GM21423 (cell line): ENCODE results near the gene KIF22.
"Not testable (repeated sequence)": the region's sequence is repeated elsewhere in the genome, so short reads cannot be mapped to it uniquely, and the experiment has no call there.

ENCODE experiments used
- ATAC-seq: cut with Tn5 transposase; IDR thresholded peaks from one replicate; pipeline ENCODE4 v1.9.1; 2021; ENCODE audit warnings: mild to moderate bottlenecking, moderate library complexity; ENCODE audit not compliant: unreplicated experiment

KIF22 gene

DNA sequence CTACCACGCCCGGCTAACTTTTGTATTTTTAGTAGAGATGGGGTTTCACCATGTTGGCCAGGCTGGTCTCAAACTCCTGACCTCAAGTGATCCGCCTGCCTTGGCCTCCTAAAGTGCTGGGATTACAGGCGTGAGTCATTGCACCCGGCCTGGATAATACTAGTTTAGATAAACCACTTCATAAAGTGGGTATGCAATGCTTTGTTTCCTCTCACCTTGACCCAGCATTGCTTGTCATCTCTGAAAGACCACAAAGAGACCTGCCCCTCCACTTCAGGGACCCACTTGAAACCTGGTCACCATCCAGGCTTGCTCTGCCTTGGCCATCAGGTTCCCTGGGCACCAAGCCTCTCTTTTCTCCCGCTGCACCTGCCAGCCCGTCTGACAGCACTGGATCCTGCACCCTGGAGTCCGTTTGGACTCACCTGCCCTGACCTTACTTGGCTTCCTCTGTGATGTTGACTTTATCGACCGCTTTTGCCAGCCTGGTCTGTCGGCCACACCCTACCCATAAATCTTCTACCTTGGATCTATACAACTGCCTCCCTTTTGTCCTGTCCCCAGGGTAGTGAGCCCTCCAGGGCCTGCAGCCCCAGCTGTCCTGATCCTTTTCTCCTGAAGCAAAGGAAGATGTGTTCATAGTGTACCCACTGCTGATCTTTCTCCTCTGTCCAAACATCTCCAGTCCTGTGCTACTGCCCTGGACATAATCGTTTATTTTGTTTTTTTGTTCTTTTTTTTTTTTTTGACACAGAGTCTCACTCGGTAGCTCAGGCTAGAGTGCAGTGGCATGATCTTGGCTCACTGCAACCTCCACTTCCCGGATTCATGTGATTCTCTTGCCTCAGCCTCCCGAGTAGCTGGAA, 25.2 kb upstream of the KIF22 start:
- no peak for ATAC-seq

DNA sequence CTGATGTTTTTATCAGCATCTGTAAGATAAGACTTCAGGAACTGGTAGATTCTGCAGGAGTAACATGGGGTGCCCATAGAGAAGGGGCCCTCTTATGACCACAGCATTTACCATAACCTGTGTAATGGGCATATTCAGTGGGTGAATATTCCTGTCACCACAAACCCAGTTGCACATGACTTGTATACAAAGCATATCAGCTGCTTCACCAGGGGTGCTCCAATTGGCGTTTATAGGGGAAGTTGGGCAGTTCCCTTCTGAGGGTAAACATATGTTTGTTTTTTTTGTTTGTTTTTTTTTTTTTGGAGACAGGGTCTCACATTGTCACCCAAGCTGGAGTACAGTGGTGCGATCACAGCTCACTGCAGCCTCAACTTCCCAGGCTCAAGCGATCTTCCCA, 24.0 kb upstream of the KIF22 start:
- no peak for ATAC-seq

- no peak for ATAC-seq
Measured at GRCh38 chr16:29767062-29767461, 23.5 kb upstream of the KIF22 start.

DNA sequence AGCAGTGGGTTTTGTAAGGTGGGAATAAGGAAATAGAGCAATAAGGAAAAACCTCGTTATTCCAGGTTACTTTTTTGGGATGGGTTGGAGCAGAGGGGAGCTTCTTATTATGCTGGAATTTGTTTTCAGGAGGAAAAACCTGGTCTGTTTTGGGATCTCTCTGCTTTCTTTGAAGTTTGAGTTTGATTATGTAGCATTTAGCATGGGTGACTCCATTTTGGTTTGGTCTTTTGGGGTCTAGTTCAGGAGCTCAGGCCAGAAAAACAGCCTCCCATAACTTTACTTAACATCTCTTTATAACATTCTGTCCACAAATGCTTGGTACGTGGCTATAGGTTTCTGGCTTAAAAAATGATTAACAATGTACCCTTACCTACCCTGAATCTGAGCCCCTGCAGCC, 21.0 kb upstream of the KIF22 start:
- ATAC-seq = no peak

GRCh38 chr16:29770250-29770929, 20.2 kb upstream of the KIF22 start:
- no peak for ATAC-seq

GRCh38 chr16:29772330-29772729, 18.2 kb upstream of the KIF22 start:
- not testable (repeated sequence) for ATAC-seq

- no peak for ATAC-seq
Measured at GRCh38 chr16:29774730-29775129, 15.8 kb upstream of the KIF22 start.

DNA sequence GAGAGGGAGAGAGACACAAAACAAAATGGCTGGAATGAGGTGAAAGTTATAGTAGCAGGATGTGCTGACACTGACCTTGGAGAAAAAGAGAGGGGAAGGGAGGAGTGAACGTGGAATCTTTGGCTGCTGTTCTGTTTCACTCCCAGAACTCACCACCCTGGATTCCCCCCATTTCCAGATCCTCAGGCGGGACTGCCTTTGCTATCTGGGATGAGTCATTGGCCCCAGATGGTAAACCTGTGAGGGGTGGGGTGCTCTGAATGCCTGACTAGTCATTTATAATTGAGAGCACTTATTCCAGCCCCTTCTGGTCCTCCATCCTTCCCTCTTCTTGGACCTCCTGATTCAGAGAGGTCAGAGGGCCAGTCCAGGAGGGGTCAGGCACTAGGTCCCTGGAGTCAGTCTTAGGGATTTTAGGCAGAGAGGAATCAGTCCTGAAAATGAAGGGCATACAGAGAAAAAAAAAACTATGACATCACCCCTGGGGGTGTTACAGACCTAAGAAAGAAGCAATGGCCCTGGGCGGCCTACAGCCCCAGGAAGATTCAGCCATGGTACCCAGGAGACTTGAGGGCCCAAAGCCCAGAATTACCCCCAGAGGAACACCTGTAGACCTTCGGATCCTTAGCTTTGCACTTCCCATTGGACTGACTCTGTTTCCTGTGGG, 14.7 kb upstream of the KIF22 start:
- ATAC-seq = no peak

DNA sequence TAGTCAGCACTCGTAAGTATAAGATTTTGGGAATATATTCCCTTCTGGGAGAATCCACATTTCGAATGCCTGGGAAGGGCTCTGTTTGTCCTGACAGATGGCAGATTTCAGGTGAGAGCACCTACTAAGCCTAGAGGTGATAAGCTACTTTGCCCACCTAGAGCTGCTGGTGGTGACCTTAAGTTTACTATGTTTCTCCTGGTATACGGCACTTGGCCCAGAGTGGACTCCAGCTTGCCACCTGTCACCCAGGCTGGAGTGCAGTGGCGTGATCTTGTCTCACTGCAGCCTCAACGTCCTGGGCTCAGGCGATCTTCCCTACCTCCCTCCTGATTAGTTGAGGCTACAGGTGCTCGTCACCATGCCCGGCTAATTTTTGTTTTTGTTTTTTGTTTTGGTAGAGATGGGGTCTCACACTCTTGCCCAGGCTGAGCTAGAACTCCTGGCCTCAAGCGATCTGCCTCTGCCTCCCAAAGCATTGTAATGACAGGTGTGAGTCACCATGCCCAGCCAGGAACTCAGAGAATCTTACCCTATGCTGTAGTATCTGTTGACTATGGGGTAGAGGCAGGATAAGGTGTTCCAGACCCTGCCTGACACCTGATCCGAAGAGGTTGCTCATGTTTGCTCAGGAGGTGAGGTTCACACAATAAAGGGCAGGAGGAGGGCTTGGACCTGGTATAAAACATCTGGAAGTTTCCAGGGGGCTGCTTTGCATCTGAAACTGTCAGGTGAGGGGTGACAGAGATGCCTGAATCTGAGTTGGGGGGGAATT, 12.8 kb upstream of the KIF22 start, which contains the start of gene ZG16:
ZG16 (plus strand) TSS at position 681 of the 775 bp plus-strand sequence. CDS start 1,011 bp downstream, outside the sequence.
- ATAC-seq = no peak

DNA sequence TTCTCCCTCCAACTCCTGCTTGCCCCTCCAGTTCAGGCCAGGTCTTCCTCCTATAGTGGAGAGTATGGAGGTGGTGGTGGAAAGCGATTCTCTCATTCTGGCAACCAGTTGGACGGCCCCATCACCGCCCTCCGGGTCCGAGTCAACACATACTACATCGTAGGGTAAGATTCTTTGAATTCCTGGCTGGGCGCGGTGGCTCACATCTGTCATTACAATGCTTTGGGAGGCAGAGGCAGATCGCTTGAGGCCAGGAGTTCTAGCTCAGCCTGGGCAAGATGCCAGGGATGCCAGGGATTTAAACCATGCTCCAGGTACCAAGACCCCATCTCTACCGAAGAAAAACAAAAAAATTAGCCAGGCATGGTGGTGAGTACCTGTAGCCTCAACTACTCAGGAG, 11.1 kb upstream of the KIF22 start:
- ATAC-seq = no peak

- ATAC-seq = not testable (repeated sequence)
Measured at GRCh38 chr16:29783094-29783953, 7.2 kb upstream of the KIF22 start.

DNA sequence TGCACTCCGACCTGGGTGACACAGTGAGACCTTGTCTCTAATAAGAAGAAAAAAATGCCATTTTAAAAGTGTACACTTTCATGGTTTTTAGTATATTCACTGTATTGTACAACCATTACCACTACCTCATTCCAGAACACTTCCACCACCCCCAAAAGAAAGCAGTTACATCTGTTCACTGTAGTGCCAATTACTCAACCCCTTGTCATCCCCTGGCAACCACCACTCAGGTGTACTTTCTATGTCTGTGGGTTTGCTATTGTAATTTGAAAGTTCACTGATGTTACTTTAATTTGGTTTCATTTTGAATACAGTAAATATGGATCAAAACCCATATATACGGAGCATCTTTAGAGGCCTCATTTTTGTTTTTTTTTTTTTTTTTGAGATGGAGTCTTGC, 6.4 kb upstream of the KIF22 start:
- no peak for ATAC-seq

DNA sequence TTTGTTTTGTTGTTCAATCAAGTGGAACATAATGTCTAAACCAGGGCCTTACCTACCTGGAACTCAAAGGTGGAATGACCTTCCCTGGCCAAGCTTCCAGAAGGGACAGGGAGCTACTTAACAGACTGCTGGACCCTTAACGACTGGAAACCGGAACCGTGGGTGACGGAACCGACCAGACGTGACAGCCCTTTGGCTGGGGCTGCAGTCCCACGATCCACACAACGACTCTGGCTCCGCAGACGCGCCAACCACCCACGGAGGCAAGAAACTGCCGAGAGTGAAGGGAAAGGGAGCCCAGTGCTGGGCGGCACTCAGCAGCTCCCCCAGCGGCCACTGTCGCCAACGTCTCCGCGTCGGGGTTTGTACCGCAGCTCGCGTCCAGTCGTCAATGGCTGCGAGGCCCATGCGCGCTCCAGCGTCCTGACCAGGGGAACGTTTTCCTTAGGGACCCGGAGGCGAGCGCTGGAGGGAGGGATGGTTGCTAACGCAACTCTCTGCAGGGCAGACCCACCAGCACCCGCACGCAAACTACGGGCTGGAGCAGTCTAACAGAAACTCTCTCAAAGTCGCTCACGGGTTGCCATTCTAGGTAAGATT, 5.5 kb upstream of the KIF22 start:
- ATAC-seq = no peak

DNA sequence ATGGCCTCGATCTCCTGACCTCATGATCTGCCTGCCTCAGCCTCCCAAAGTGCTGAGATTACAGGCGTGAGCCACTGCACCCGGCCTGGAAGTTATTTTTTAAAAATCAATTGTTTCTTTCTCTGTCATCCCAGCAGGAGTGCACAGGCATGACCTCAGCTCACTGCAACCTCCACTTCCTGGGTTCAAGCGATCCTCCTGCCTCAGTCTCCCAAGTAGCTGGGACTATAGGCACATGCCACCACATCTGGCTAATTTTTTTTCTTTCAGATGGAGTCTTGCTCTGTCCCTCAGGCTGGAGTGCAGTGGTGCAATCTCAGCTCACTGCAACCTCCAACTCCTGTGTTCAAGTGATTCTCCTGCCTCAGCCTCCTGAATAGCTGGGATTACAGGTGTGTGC, 3.4 kb upstream of the KIF22 start:
- ATAC-seq = not testable (repeated sequence)

- no peak for ATAC-seq
Measured at GRCh38 chr16:29789775-29790182, 772 bp upstream of the KIF22 start.

DNA sequence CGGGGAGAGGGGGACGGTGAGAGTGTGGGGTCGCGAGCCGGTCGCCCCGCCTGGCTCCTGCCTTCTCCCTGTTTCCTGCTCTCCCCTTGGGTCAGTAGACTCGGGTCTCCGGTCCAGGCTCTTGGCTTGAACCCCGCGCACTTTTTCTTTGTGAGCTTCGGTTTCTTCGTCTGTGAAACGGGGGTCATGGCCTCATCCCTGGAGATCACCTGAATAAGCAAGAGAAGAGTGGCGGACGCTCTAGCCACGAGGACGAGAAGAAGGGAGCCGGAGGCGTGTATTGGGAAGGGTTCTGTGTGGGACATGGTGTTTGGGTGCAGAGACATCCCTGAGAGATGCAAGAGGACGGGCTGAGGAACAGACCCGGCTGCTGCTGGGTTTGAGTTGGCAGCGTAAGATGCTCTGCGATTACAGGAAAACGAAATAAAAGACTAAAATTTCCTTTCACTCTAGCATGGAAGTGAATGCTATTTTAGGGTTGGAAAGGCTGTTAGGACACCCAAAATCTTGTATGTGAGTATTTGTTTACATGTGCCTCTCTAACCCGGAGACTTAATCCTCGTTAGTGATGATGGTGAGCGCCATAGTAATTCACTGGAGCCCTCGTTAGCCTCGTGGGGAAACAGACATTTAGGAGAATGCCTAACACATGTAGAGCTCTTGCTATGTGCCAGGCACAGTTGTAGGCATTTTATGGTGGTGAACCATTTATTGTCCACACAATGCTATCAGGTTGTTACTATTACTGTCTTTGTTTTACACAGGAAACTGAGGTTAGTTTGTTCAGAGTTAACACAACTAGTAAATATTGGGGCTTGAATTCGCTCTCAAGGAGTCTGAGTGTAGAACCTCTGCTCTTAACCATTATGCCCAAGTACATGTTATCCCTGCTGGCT, 646 bp downstream of the KIF22 start:
- ATAC-seq = no peak

GRCh38 chr16:29791845-29792807, 1.6 kb downstream of the KIF22 start:
- ATAC-seq = no peak
